ENCODE measurements around the gene UPK3A. TPM values are rescaled to one million over a fixed set of nuclear protein-coding genes. Genes with fewer than 3 reads are reported as not detected.

The UPK3A gene
- total RNA-seq, 1 donor from 2014 or later, result 0.29 TPM

GRCh38 chr22:45268958-45269844 is 15.5 kb upstream of the UPK3A start:
- Mint-ChIP-seq H3K4me1 (ENCODE audit: unreplicated experiment) (peaks cover 26% of the 10 kb centered on the region), H3K36me3 (no peaks in the 10 kb centered on the region), H3K9me3 (no peaks in the 10 kb centered on the region), H3K4me3 (peak overlapping the region; percentile 92), H3K27ac (peak overlapping the region; percentile 56), H3K27me3 (peaks cover 13% of the 10 kb centered on the region)
- peak; percentile 99 for TF ChIP-seq CTCF (conservative IDR thresholded peaks at IDR 0.05)
- DNase-seq (ENCODE audit: extremely low spot score, unreplicated experiment), result peak; percentile 95

- Mint-ChIP-seq H3K9me3 (no peaks in the 10 kb centered on the region), H3K36me3 (no peaks in the 10 kb centered on the region), H3K4me3 (peak overlapping the region; percentile 85), H3K27me3 (peaks cover 13% of the 10 kb centered on the region), H3K27ac (peak overlapping the region; percentile 40), H3K4me1 (ENCODE audit: unreplicated experiment) (peaks cover 26% of the 10 kb centered on the region)
- TF ChIP-seq CTCF (conservative IDR thresholded peaks at IDR 0.05), result no peak
- no peak for DNase-seq (ENCODE audit: extremely low spot score, unreplicated experiment)
These were observed 14.4 kb upstream of the UPK3A start for GRCh38 chr22:45270095-45271020.

DNA sequence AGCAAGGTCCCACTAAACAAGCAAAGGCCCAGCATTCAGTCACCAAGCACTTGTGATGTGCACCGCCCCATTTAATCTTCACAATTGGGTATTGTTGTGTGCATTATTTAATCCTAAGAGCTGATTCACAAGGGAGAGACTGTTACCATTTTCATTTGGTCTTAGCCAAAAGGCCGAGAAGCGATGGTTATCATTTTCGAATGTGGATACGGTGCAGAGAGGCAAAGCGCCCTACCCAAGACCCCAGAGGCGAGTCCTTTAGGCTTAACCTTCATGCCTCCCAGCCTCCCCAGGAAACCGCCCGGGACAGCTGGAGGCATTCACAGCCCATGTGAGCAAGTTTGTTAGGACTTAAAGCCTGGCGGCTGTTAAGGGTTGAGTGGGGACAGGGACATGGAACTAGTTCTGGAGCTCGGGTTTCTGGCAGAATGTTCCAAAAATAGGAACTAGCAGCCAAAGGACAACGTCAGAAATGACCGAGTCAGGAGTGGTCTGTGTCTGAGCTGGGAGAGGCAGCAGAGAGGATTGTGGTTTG is 13.0 kb upstream of the UPK3A start:
- no peak overlapping the region for H3K4me3 Mint-ChIP-seq
- peaks cover 11% of the 10 kb centered on the region for H3K27me3 Mint-ChIP-seq
- no peaks in the 10 kb centered on the region for H3K9me3 Mint-ChIP-seq
- TF ChIP-seq CTCF (conservative IDR thresholded peaks at IDR 0.05), result no peak
- peak overlapping the region; percentile 47 for H3K27ac Mint-ChIP-seq
- H3K36me3 Mint-ChIP-seq, result no peaks in the 10 kb centered on the region
- no peak for DNase-seq (ENCODE audit: extremely low spot score, unreplicated experiment)
- H3K4me1 Mint-ChIP-seq (ENCODE audit: unreplicated experiment), result peaks cover 26% of the 10 kb centered on the region

DNA sequence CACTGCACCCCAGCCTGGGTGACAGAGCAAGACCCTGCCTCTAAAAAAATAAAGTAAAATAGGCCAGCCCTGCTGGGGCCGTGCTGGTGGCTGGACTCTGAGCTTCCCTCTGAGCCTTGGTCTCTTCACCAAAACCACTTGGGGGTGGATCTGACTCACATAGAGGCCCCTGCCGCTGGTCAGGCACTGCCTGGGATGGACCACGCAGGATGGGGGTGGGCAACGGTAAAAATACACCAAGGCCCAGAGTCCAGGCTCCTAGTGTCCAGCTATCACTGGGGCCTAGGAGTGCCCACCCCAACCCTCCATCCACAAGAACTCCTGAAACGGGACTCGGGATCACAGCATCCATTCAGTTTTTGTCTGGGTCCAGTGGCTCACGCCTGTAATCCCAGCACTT is 12.3 kb upstream of the UPK3A start:
- Mint-ChIP-seq H3K4me1 (ENCODE audit: unreplicated experiment) (peaks cover 26% of the 10 kb centered on the region), H3K9me3 (no peaks in the 10 kb centered on the region), H3K4me3 (no peak overlapping the region), H3K27me3 (peaks cover 9% of the 10 kb centered on the region), H3K36me3 (no peaks in the 10 kb centered on the region), H3K27ac (no peak overlapping the region)
- no peak for TF ChIP-seq CTCF (conservative IDR thresholded peaks at IDR 0.05)
- DNase-seq (ENCODE audit: extremely low spot score, unreplicated experiment), result no peak

DNA sequence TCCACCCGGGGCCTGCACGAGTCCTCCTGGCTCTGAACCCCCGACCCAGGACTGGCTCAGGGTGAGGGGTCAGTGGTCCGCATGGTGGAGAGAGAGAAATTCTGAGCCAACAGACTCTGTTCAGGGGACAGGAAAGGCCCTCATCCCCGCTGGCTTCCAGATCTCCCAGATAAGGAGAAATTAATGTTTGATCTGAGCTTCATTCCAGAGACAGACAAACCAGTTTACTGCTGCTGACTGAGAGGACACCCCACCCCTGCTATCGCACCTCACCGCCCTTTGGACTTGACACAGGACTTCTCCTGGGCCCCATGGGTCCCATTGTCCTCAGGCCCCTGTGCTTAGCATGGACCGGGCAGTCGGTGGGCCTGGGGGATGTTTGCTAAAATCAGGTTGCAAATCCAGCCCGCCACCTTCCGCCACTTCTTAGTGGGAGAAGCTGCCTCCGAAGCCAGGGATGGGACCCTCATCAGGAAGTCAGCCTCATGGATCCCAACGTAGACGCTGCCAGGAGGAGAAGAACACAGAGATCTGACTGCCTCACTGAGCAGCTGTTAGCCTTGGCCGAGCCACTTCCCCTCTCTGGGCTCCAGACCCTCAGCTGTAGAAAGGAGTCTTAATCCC is 11.2 kb upstream of the UPK3A start:
- no peak for TF ChIP-seq CTCF (conservative IDR thresholded peaks at IDR 0.05)
- no peaks in the 10 kb centered on the region for H3K36me3 Mint-ChIP-seq
- H3K9me3 Mint-ChIP-seq, result no peaks in the 10 kb centered on the region
- DNase-seq (ENCODE audit: extremely low spot score, unreplicated experiment), result no peak
- peaks cover 9% of the 10 kb centered on the region for H3K27me3 Mint-ChIP-seq
- H3K4me3 Mint-ChIP-seq, result peak overlapping the region; percentile 17
- H3K27ac Mint-ChIP-seq, result peak overlapping the region; percentile 66
- H3K4me1 Mint-ChIP-seq (ENCODE audit: unreplicated experiment), result peaks cover 26% of the 10 kb centered on the region

Measured in type B pancreatic cell (in vitro differentiated cells).